ENCODE results near the gene AFP.

The AFP gene

DNA sequence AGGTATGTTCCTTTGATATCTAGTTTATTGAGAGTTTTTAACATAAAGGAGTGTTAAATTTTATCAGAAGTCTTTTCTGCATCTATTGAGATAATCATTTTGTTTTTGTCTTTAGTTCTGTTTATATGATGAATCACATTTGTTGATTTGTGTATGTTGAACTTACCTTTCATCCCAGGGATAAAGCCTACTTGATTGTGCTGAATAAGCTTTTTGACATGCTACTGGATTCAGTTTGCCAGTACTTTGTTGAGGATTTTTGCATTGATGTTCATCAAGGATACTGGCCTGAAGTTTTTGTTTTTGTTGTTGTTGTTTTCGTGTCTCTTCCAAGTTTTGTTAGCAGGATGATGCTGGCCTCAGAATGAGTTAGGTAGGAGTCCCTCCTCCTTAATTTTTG, 34.7 kb downstream of the AFP start:
- no peak for DNase-seq

DNA sequence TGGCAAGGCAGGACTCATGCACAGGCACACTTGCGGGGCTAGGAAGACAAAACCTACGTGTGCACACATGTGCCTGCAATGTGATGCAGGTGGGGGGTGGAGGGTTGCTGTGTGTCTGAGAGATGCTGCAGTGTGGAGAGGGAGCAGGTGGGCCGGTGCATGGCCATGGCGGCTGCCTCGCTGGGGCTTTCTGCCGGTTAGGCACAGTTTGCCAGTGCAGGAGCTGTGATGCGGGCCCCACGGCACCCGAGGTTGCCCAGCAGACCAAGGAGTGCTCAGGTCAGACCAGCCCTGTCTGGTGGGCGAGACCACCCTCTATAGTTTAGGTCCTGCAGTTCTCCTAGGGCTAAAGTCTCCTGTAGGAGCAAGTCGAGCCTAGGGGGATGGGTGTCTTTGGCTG, 41.2 kb downstream of the AFP start:
- no peak for DNase-seq

DNA sequence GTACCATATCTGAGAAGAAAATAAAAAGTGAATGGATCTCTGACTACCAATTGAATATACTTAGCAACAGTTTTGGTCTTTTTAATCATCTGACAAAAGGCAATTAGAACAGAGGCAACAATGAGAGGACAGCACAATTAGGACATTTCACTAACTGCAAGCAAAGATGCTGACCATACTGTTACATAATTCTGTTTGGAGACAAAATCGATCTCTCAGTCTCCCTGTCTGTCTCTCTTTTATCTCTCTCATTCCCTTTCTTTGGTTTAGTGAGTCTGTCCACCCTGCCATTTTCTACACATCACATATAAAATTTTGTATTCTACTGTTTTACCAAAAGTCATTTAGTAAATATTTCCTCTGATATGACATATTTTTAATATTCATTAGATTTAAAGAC, 43.3 kb downstream of the AFP start:
- no peak for DNase-seq

DNA sequence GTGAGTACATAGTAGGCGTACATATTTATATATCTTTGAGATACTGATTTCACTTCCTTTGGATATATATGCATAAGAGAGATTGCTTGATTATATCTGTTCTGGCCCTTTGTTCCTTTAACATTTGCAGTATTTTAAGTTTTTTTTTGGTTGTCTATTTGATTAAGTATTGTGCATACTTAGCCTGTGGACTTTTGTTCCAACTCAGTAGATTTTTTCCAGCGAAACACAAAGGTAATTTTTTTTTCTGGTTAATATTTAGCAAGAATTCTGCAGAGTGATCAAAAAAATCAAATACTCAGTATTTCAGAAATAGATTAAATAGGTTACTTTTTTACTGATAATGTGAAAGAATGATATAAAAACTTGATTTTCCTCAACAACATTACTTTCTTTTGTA, 45.3 kb downstream of the AFP start, which contains the start of gene AFM:
TSS of gene AFM (plus strand) at position 388 of the 400 bp plus-strand sequence. CDS start 31 bp downstream, outside the sequence.
- no peak for DNase-seq

DNA sequence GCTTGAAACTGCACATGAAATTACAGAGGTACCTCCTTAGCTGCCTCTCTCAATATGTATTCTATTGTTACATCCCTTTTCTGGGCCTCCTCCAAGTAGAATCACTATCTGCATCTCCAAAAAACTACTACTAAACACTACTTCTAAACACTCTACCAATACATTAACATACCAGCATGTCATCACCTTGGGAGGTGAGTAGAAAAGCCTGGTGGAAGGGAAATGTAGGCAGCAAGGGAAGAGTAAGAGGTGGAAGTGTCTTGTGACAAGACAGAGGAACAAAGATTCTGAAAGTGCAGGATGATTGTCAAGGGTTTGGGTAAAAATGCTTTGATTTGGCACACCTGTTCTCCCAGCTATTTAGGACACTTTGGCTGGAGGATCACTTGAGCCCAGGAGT, 49.1 kb downstream of the AFP start:
- no peak for DNase-seq

DNA sequence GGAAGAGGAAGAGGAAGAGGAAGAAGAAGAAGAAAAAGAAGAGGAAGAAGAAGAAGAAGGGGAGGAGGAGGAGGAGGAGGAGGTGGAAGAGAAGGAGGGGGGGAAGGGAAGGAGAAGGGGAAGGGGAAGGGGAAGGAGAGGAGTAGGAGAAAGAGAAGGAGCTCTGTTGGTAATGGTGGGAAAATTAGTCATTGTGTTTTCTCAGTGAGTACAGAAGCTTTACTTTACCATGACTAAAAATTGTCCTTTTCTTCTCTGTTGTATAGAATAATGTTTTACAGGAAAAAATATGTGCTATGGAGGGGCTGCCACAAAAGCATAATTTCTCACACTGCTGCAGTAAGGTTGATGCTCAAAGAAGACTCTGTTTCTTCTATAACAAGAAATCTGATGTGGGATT, 49.6 kb downstream of the AFP start:
- DNase-seq = no peak

DNA sequence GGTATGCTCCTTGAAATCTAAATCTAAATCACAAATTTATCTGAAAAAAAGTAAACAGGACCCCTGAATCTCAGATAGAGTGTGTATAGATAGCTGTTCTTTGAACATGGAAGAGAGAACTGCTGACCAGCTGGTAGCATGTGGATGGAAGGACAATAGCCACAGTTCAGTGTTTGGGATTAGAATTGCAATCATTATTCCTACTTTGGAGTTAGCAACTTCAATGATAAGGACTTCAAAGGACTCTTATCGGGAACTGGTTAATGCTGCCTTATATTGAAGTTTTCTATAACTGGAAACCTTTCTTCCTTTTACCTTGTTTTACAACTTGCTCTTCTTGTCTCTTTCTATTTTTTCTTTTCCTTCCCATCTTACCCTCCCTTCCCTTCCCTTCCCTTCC, 50.5 kb downstream of the AFP start:
- no peak for DNase-seq

DNA sequence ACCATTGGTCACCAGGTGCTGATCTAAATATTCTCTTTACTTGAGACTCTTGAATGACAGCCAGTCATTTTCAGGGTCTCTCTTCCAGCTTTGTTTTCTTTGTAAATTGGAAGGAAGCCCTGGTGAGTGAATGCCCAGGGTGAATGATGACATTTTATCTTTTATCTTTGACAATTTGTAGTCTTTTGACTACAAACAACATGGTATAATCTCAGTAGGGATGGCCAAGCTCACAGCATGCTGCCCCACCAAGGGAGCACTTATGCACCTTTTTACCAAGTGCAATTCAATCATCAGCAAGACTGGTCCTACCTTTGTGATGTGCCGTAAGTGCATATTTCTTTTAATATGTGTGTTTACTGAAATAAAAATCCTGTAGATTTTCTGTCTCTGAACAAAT, 51.2 kb downstream of the AFP start:
- DNase-seq = no peak

DNA sequence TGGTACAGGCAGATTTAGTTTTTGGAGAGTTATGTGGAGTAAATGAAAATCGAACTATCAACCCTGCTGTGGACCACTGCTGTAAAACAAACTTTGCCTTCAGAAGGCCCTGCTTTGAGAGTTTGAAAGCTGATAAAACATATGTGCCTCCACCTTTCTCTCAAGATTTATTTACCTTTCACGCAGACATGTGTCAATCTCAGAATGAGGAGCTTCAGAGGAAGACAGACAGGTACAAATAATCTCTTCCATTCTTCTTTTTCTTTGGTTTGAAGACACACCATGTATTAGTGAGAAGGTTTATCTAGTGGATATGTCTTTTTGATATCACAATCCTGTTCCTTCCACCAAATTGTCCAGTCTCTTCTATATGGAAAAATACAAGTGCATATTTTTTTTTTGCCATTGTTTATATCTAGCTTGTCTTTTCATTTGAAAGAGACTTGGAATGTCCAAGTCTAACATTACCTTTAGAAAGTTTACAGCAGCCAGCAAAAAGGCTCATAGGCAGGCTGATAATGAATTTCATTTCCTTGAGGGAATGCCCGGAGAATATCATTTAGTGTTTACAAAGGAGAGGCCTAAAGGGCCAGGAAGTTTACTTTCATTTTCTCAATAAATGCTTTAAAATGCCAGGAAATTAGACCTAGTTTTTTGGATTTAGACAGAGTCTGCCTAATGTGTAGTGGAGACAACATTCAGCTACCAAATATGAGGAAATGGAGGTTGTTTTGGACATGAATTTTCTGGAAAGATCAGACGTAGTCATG, 64.2 kb downstream of the AFP start:
- no peak for DNase-seq

DNA sequence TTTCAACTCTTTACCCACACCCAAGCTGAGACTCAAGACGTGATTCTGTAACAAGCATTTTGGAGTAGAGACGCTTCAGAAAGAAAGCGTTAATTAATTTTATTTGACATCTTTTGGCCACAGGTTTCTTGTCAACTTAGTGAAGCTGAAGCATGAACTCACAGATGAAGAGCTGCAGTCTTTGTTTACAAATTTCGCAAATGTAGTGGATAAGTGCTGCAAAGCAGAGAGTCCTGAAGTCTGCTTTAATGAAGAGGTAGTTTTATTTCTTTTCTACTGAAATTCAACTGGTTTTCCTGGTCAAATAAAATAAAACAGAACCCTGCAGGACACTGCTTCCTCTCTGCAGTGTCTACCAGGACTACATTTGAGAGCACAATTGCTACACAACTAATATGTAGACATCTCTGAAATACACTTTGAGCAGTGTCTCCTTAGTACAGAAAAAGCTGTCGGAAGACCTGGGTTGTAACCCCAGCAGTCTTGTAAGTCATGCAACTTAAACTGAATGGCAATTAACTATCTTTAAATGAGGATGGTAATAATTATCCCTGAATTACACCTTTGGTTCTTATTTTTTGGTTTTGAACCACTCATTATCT, 65.7 kb downstream of the AFP start:
- no peak for DNase-seq

DNA sequence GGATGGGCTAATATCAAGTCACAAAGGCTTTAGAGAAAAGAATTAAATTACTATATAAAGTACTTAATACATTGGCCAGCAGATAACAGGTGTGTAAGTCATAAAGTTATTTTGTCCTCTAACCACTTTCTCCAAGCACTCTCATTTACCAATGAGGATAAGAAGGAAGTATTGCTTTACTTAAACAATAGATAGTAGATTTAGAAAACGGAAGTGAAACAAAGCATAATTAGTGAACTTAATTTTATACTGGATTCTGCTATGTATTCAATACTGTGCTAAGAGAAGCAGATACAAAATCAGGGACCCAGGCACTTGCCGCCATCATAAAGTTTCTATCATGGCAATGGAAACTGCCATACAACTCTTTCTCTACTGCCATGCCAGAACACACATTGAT, 69.5 kb downstream of the AFP start:
- no peak for DNase-seq
